GM20000 (cell line): ENCODE measurements around the gene POLR2I.
A peak's percentile ranks its signal among the peaks of the same experiment; 100 is the strongest.

ENCODE experiments used
- DNase-seq: peaks from one replicate; pipeline ENCODE4 v3.0.0; 2012; ENCODE audit warnings: low spot score
- TF ChIP-seq, protein P1 (sequence below): IDR thresholded peaks from 2 replicates; pipeline ENCODE4 v1.5.1; 2012; ENCODE audit warnings: mild to moderate bottlenecking, control low read depth; ENCODE audit errors: extremely low read depth, missing control alignments

POLR2I gene

DNA sequence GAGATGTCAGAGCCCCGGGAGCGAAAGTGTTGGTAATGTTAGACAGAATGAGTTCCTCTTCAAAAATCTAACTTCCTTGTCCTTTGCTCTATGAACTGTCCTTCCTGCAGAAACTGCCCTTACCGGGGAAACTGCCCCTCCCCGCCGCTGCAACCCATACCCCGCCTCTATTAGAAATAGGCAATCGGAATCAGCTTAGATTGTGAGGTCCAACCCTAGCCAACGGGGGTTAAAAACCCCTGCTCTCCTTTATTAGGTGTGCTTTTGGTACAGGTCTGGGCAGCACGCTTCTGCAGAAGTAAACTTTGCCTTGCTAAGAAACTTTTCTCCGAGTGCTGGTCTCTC is 13.7 kb upstream of the POLR2I start:
- no peak for DNase-seq
- TF ChIP-seq, protein P1, sequence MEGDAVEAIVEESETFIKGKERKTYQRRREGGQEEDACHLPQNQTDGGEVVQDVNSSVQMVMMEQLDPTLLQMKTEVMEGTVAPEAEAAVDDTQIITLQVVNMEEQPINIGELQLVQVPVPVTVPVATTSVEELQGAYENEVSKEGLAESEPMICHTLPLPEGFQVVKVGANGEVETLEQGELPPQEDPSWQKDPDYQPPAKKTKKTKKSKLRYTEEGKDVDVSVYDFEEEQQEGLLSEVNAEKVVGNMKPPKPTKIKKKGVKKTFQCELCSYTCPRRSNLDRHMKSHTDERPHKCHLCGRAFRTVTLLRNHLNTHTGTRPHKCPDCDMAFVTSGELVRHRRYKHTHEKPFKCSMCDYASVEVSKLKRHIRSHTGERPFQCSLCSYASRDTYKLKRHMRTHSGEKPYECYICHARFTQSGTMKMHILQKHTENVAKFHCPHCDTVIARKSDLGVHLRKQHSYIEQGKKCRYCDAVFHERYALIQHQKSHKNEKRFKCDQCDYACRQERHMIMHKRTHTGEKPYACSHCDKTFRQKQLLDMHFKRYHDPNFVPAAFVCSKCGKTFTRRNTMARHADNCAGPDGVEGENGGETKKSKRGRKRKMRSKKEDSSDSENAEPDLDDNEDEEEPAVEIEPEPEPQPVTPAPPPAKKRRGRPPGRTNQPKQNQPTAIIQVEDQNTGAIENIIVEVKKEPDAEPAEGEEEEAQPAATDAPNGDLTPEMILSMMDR, result no peak

DNA sequence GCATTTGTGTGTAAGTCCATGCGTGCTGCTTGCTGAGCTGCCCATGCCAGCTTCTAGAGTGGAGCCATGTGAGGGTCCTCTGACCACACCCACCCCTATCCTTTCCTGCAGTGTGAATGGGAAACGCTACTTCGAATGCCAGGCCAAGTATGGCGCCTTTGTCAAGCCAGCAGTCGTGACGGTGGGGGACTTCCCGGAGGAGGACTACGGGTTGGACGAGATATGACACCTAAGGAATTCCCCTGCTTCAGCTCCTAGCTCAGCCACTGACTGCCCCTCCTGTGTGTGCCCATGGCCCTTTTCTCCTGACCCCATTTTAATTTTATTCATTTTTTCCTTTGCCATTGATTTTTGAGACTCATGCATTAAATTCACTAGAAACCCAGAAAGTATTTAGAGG is 10.9 kb upstream of the POLR2I start:
- DNase-seq, result peak; percentile 57
- TF ChIP-seq, protein P1, result no peak

DNA sequence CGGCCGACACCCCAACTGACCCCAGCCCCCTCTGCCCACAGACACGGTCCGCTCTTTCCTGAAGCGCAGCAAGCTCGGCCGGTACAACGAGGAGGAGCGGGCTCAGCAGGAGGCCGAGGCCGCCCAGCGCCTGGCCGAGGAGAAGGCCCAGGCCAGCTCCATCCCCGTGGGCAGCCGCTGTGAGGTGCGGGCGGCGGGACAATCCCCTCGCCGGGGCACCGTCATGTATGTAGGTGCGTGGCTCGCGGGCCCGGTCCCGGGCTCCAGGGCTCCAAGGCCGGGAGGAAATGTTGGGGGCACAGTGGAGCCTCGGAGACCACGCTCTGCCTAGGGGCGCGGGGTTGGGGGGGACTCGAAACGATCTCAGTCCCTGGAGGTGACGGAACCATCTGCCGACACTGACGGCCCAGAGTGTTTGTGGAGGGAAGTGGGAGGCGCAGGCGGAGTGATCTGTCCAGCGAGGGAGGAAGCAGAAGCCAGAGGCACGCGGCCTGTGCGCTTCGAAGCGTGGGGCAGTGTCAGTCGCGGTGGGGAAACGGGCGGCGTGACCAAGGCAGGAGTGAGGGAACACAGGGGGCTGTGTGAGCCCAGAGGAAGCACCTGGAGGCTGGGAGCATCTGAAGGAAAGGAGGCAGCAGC is 6.9 kb upstream of the POLR2I start:
- TF ChIP-seq, protein P1, result no peak
- no peak for DNase-seq

DNA sequence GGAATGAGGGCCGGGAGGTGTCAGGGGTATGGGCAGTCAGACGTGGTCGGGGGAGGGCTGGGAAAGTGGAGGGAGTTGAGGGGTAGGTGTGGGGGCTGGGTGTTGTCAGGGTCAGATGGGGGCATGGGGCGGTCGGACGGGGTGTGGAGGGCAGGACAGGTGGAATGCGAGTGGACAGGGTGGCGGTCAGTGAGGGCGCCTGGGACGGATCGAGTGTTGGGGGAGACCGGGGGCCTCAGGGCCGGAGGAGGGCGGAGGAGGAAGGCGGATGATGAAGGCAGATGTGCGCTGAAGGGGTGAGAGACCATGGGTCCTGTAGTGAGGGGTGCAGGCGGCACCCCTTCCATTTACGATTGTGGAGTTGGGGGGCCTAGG is 6.3 kb upstream of the POLR2I start:
- TF ChIP-seq, protein P1, result no peak
- DNase-seq, result no peak

DNA sequence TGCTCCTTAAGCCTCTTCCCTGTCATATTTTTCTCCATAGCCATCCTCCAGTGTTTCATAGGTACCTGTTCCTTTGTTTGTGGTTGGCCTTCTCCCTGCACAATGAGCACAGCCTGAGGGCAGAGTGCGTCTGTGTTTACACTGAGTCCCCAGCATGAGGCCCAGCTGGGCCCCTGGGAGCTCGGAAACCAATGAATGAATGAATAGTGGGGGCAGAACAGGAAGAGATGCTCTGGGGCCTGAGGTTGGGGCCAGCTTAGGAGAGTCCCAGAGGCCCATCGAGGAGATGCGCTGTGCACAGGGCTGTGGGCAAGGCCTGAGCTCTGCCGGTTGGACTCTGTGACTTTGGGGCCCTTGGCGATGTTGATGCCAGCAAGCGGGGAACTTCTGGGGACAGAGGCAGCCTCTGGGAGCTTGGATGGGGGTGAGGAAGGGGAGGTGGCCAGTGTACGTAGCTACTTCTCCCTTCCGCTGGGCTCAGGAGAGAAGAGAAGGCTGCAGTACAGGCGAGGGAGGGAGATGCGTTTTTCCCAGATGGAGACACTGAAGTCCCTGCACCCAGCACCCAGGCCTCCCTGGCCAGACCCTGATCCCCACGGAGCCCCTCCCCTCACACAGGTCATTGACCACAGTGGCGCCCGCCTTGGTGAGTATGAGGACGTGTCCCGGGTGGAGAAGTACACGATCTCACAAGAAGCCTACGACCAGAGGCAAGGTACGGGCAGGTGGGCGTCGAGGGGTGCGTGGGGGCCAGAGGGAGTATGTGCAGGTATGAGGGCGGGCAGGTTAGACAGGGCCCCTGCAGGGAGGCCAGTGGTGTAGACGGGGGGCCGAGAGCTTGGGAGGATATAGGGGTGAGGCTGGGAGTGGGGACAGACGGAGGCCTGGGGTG is 5.7 kb upstream of the POLR2I start:
- TF ChIP-seq, protein P1, result no peak
- no peak for DNase-seq

DNA sequence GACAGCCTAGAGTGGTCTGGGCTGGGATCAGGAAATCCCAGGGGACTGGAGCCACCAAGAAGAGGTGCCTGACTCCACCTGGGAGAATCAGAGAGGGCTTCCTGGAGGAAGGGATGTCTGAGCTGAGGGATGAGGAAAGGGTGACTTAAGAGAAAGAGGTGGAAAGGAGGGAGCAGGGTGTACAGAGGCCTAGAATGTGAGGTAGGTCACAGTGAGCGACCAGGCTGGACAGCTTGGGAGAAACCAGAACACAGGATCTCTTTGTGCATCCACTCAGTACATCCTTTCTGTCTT is 1.6 kb upstream of the POLR2I start:
- TF ChIP-seq, protein P1, result no peak

DNA sequence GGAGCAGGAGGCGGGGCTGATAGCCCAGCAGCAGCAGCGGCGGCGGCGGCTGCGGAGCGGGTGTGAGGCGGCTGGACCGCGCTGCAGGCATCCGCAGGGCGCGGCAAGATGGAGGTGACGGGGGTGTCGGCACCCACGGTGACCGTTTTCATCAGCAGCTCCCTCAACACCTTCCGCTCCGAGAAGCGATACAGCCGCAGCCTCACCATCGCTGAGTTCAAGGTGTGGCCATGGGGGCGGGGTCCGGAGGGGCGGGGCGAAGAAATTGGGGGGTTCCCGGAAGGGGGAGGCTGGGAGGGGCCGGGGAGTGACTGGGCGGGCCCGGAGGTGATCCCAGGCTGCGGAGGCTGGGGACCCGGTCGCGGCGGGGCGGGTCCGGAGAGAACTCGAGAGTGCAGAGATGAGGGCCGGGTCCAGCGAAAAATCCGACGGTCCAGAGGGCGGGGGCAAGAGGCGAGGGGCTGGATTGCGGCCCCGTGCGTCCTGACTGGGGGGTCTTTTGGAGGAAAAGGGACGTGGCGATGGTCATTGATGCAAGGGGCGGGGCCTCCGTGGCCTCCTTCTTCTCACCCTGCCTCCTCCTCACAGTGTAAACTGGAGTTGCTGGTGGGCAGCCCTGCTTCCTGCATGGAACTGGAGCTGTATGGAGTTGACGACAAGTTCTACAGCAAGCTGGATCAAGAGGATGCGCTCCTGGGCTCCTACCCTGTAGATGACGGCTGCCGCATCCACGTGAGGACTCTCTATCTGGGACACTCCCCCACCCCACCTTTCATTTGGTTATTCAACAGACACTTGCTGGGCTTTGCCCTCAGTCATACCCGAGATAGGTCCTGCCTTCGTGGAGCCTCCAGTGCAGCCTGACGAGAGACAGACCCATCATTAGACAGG is 1.0 kb upstream of the POLR2I start, which contains the start of gene TBCB:
Gene TBCB (plus strand): TSS at position 16 of the 891 bp plus-strand sequence. CDS start 93 bp downstream, at position 109.
- TF ChIP-seq, protein P1, result no peak
- DNase-seq, result peak; percentile 93

More for the DNA sequence above, 1.6 kb upstream of the POLR2I start:
- no peak for DNase-seq
